Astrocyte of the cerebellum (primary cell): ENCODE results near the gene SSU72.

ENCODE experiments used
- DNase-seq: peaks from one replicate; pipeline ENCODE4 v3.0.0-alpha.2; 2011; ENCODE audit warnings: low read depth
- H3K4me3 ChIP-seq: 2 replicates; pipeline ENCODE4 v1.5.1; 2011; ENCODE audit warnings: mild to moderate bottlenecking, low read depth, low read length, moderate library complexity
- CTCF ChIP-seq: IDR thresholded peaks from 2 replicates; pipeline ENCODE4 v1.5.1; 2012; ENCODE audit warnings: low read length, low read depth, moderate library complexity, mild to moderate bottlenecking; ENCODE audit errors: missing control alignments
- in situ Hi-C: cut with HindIII; loops from 2 replicates; pipeline ENCODE4 v1.10.0; 2017; ENCODE audit warnings: low sequenced_read_pairs

Gene SSU72

GRCh38 chr1:1574721-1575537 is at the start of gene SSU72:
SSU72 (minus strand) TSS chr1:1574863; CDS start chr1:1574557, 306 bp downstream.
- no peak for TF ChIP-seq CTCF
- in situ Hi-C loops = no loop called here
- H3K4me3 ChIP-seq = peak within 1 kb of the TSS; percentile 99
- DNase-seq = peak; percentile 83

- in situ Hi-C loops = no loop called here
- no peak for DNase-seq
- H3K4me3 ChIP-seq = no peak overlapping the region
- TF ChIP-seq CTCF = no peak
Observed at GRCh38 chr1:1623631-1624442, 49.2 kb upstream of the SSU72 start.

GRCh38 chr1:1623181-1623630 is 48.5 kb upstream of the SSU72 start:
- H3K4me3 ChIP-seq = no peak overlapping the region
- no peak for TF ChIP-seq CTCF
- no peak for DNase-seq
- in situ Hi-C loops = no loop called here

GRCh38 chr1:1622788-1623094 is 48.1 kb upstream of the SSU72 start:
- in situ Hi-C loops = no loop called here
- no peak for TF ChIP-seq CTCF
- H3K4me3 ChIP-seq = no peak overlapping the region
- no peak for DNase-seq

- no peak overlapping the region for H3K4me3 ChIP-seq
- TF ChIP-seq CTCF = no peak
- in situ Hi-C loops = no loop called here
- peak; percentile 32 for DNase-seq
Observed at GRCh38 chr1:1622010-1622787, 47.5 kb upstream of the SSU72 start.
